GM12801 (cell line): Measurements from ENCODE around the gene PHOSPHO2.

Source experiments
- TF ChIP-seq, protein P1 (sequence below): IDR thresholded peaks from one replicate; pipeline ENCODE4 v1.5.1; 2011; ENCODE audit warnings: control low read depth; ENCODE audit not compliant: insufficient read length; ENCODE audit errors: extremely low read depth

Gene PHOSPHO2

DNA sequence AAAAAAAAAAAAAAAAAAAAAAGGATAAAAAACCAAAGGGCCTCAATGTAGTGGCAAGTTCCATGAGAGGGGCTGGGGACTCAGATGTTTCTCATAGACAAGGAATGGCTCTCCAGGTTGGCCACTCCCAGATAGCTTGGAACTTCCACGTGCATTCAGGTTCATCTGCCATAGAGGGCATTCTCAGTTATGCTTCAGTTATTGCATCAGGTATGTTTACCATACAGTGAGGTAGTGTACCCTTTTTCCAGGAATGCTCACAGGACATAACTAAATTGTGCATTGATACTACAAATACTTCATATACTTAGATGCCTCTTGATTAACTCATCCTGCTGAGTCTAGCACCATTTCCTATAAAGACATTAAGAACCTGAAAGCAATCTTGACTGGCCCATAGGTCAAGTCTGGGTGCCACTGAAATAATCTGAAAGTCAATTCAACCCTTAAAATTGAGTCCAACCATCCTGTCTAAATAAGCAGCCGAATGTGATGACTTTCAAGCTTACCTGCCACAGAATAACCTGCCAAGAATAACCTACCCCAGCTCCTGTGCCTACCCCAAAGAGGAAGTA, 24.7 kb downstream of the PHOSPHO2 start:
- TF ChIP-seq, protein P1, sequence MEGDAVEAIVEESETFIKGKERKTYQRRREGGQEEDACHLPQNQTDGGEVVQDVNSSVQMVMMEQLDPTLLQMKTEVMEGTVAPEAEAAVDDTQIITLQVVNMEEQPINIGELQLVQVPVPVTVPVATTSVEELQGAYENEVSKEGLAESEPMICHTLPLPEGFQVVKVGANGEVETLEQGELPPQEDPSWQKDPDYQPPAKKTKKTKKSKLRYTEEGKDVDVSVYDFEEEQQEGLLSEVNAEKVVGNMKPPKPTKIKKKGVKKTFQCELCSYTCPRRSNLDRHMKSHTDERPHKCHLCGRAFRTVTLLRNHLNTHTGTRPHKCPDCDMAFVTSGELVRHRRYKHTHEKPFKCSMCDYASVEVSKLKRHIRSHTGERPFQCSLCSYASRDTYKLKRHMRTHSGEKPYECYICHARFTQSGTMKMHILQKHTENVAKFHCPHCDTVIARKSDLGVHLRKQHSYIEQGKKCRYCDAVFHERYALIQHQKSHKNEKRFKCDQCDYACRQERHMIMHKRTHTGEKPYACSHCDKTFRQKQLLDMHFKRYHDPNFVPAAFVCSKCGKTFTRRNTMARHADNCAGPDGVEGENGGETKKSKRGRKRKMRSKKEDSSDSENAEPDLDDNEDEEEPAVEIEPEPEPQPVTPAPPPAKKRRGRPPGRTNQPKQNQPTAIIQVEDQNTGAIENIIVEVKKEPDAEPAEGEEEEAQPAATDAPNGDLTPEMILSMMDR = no peak

DNA sequence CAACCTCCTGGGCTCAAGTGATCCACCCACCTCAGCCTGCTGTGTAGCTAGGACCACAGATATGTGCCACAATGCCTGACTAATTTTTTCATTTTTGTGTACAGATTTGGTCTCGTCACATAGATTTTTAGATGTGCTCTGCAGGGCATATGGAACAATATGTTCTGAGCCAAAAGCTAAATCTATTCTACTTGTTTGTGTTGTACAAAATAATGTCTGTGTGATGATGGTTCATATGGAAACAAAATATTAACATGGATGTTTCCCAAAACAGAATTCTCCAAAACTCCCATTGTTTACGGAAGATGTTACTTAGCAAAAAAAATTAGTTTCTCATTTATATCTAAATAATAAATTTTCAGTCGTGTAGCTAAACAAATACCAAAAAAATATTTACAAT, 26.7 kb downstream of the PHOSPHO2 start:
- TF ChIP-seq, protein P1 = no peak

DNA sequence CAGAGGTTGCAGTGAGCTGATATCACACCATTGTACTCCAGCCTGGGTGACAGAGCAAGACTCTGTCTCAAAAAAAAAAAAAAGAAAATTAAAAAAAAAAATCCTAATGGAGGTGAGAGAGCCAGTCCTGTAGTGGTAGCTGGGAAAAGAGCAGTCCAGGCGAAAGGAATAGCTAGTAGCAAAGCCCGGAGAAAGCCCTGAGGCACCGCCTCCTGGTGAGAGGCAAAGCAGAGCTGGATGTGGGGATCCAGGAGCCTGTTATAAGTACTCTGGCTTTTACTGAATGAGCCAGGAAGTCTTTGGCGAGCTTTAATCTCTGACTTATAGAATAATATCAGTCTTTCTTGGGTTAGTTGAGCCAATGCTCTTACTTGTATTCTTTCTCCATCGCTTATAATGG, 32.8 kb downstream of the PHOSPHO2 start:
- TF ChIP-seq, protein P1 = no peak

DNA sequence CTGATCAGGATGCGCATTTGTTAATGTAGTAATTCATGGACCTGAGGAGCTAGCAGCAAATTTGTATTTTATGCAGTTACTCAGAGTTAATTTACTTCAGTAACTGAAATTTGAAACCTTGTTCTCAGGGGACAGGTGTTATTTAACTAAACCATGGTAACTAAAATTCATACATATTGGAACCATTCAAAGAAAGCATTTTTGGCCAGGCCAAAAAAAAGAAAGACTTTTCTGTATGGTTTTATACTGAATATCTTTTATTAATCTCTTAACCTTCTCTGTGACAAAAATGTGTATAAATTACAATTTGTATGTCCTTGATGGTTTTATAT, 35.0 kb downstream of the PHOSPHO2 start:
- TF ChIP-seq, protein P1 = no peak

DNA sequence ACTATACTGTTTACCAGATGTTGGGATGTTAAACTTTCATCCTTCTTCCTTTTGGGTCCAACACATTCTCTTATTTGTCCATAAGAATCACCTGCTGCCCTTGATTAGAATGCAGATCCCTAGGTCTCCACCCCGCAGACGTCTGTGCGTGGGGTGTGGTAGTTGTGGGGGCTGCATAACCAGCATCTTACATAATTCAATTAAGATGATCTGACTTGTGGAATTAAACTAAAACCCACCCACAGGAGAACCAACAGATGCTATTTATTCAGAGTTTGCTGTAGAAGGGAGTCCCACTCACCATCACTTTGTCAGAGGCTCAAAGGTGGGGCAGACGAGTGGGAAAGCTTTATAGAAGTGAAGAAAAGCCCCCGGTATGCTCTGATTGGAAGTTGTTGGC, 37.8 kb downstream of the PHOSPHO2 start:
- TF ChIP-seq, protein P1 = no peak

DNA sequence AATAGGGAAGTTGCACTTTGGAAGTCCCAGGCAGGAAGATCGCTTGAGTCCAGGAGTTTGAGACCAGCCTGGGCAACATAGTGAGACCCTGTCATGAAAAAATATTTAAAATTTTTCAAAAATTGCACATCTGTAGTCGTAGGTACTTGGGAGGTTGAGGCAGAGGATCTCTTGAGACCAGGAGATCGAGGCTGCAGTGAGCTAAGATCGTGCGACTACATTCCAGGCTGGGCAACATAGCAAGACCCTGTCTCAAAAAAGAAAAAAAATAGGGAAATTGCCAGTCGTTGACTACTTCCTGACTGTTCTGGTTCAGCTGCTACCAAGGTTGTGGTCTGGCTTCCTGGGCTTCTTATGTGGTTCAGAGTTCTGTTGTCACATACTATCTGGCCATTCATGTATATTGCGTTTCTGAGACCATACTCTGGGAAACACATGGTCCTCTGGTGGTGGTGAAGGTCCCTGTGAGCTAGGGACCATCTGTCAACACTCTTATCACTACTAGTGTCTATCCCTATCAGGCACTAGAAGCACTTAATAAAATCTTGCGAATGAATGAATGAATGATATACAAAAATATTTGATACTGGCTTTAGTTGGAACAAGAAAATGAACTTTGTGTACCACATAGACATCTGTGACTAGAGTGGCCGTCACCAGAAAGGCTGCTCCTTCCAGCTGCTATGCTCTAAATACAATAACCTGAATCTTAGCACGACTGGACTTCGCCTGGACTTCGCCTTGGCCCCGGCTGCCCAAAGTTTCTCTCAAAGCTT, 38.5 kb downstream of the PHOSPHO2 start:
- TF ChIP-seq, protein P1 = no peak

DNA sequence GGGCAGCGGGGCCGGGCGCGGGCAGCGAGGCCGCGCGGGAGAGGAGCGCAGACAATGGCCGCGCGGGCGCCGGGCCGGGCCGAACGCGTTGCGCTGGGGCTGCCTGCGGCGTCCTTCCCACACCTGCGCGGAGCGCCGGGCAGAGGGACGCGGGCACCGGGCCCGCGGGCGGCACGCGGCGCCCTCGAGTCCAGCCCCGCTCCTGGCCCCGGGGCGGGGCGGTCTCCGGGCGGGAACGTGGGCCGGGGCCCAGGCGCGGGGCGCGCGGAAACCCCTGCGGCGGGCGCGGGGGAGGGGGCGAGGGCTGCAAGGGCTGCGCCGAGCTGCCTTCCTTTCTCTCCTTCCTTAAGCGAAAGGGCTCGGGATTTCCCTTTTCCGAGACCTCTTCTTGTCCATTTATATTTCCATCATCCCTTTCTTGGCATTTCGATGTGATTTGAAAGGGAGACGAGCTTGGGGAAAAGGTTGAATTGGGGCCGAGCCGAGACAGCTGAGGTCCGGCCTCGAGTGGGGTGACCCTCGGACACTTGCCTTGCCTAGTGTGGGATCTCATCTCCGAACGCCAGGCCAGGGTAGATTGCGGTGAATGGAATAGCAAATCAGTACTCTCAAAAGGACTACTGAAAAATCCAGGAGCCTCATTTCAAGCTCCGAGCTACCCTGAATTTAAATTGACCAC, 40.0 kb downstream of the PHOSPHO2 start:
- TF ChIP-seq, protein P1 = no peak
